Heart right ventricle (tissue), 16 donors: Measurements from ENCODE around the gene ZNF236. TPM values are rescaled to one million over a fixed set of nuclear protein-coding genes. Genes with fewer than 3 reads are reported as not detected.

Experiments
- ATAC-seq, 8 donors: fragments of 200-7000 bp; cut with Tn5 transposase; one replicate each; pipeline ENCODE4 v1.9.1; 2020; ENCODE audit warnings: mild to moderate bottlenecking in 8 of 8, moderate library complexity in 8 of 8, moderate number of reproducible peaks in 1 of 8
- DNase-seq, 2 donors: peaks; one replicate each; pipeline ENCODE4 v3.0.0-alpha.2; 2020
- H3K27ac ChIP-seq, 10 donors: fragments of 200-600 bp; sonication (generic) in 2 of 10; one replicate each; pipeline versions ENCODE4 v1.5.0 to v1.8.0; 2020 to 2022; ENCODE audit warnings: mild to moderate bottlenecking in 3 of 10
- H3K27me3 ChIP-seq, 7 donors: fragments of 200-600 bp; one replicate each; pipeline ENCODE4 v1.8.0; 2021 to 2022; ENCODE audit warnings: mild to moderate bottlenecking in 2 of 7
- H3K36me3 ChIP-seq, 9 donors: fragments of 200-600 bp; sonication (generic) in 1 of 9; one replicate each; pipeline versions ENCODE4 v1.5.0 to v1.8.0; 2020 to 2022; ENCODE audit warnings: mild to moderate bottlenecking in 2 of 9
- H3K4me1 ChIP-seq, 9 donors: fragments of 200-600 bp; sonication (generic) in 1 of 9; one replicate each; pipeline versions ENCODE4 v1.5.0 to v1.8.0; 2020 to 2022; ENCODE audit warnings: mild to moderate bottlenecking in 4 of 9
- H3K4me3 ChIP-seq, 10 donors: fragments of 200-600 bp; sonication (generic) in 2 of 10; one replicate each; pipeline versions ENCODE4 v1.5.0 to v1.8.0; 2020 to 2022; ENCODE audit warnings: mild to moderate bottlenecking in 7 of 10, moderate library complexity in 2 of 10
- H3K9me3 ChIP-seq, 11 donors: fragments of 200-600 bp in 10 of 11; sonication (generic) in 2 of 11; one replicate each; pipeline versions ENCODE4 v1.5.0 to v1.8.0; 2013 to 2022; ENCODE audit warnings: mild to moderate bottlenecking in 2 of 11, control low read depth in 1 of 11, moderate library complexity in 1 of 11
- WGBS, 2 donors: extraction: QIAGEN DNeasy Blood & Tissue Kit; methylation state at CpG; one replicate each; pipeline ENCODE4 v1.1.7; 2013; ENCODE audit warnings: inconsistent platforms in 1 of 2; 5-methylcytosine and 5-hydroxymethylcytosine counted together
- intact Hi-C, 10 donors: fragments of 100-400 bp; cut with DNase I; formaldehyde crosslinking; loops; one replicate each; pipeline versions ENCODE4 v1.11.1 to v1.14.2; 2022
- polyA plus RNA-seq, 2 donors: library from polyadenylated mRNA; stranded (reverse); fragments of 200-250 nt; gene quantifications; one replicate each; pipeline ENCODE4 v1.2.3, GENCODE V29; 2013
- total RNA-seq, 10 donors: library from RNA; stranded (reverse); fragmentation: NEBNext Ultra II Directional in 3 of 10; extraction: Animal tissue kit (Norgen Biotek cat#: 25700) in 3 of 10; gene quantifications; one replicate each; pipeline versions ENCODE4 v1.2.1 to v1.2.4, GENCODE V29; 2021 to 2023
- TF ChIP-seq, protein P1 (sequence below), 9 donors: fragments of 200-600 bp; sonication (generic) in 2 of 9; IDR thresholded peaks; one replicate each; pipeline versions ENCODE4 v1.5.0 to v1.8.0; 2021 to 2022; ENCODE audit warnings: antibody characterized with exemption in 9 of 9, mild to moderate bottlenecking in 5 of 9, moderate library complexity in 1 of 9
- donor health status: Arrhythmogenic right ventricular cardiomyopathy.
- donor health status: ischemic (EF 13 %, LVEDD 7.1; RV severe dilation, severe dysfunction).
- donor health status: healthy with polysubstance abuse.
- donor health status: DM: no; HTN: yes; CAD: no.
- donor health status: DM: no; HTN: no; CAD: no.
- donor health status: ischemic (EF 25% LVEDD 6.9; RV normal size, moderate dysfunction).
- donor health status: ischemic (EF 25% LVEDD 5.7; RV mildly dilated, moderate dysfunction).
- donor health status: healthy.
- donor health status: DM: yes; HTN: yes; CAD: no.
- donor health status: Ischemic cardiomyopathy.
- donor health status: ischemic (EF 35%, LVEDD 5.7; RV mildly dilated, moderate dysfunction).
- donor health status: nonischemic (EF 11% LVEDD 7.7; RV severe dilation, severe dysfunction).
- donor health status: DM: yes; HTN: yes; CAD: no.
- donor health status: PGD.
- donor health status: ischemic (EF 29% LVEDD 5.4; RV normal size, mild dysfunction).
- donor health status: nonischemic (EF 23%, LVEDD 6.1; RV moderate dilation, normal function).

ZNF236 gene
- total and polyA plus RNA-seq, 12 donors: 0.75 to 14.9 (median 12.1) TPM

DNA sequence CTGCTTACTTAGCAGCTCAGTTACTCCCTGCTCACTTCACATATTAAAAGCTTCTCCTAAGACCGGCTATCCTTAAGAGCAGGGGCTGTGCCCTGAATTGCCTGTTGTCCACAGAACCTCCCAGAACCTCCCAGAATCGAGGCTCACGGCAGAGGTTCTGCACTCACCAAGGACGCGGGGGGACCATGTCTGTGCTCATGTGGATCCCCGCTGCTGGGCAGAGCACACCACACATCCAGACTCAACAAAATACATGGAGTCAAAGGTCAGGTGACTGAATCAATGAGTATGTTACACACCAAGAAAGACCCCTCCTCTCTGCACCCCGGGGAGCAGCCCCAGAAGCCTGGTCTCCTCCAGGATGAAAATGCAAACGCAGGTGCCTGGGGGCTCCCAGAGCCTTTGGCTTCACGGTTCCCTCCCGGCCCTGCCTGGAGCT is 161.3 kb downstream of the ZNF236 start:
- no peak overlapping the region for H3K4me3 ChIP-seq
- no peaks in the 10 kb centered on the region for H3K27me3 ChIP-seq
- DNase-seq (no peak), ATAC-seq (peak in 2 of 8 donors; percentile 4 to 10)
- 58 to 64% methylated on average over 10 of the region's 10 CpGs for WGBS, 2 donors
- no peaks in the 10 kb centered on the region for H3K36me3 ChIP-seq
- no peak overlapping the region for H3K27ac ChIP-seq
- TF ChIP-seq, protein P1, sequence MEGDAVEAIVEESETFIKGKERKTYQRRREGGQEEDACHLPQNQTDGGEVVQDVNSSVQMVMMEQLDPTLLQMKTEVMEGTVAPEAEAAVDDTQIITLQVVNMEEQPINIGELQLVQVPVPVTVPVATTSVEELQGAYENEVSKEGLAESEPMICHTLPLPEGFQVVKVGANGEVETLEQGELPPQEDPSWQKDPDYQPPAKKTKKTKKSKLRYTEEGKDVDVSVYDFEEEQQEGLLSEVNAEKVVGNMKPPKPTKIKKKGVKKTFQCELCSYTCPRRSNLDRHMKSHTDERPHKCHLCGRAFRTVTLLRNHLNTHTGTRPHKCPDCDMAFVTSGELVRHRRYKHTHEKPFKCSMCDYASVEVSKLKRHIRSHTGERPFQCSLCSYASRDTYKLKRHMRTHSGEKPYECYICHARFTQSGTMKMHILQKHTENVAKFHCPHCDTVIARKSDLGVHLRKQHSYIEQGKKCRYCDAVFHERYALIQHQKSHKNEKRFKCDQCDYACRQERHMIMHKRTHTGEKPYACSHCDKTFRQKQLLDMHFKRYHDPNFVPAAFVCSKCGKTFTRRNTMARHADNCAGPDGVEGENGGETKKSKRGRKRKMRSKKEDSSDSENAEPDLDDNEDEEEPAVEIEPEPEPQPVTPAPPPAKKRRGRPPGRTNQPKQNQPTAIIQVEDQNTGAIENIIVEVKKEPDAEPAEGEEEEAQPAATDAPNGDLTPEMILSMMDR (IDR thresholded peaks at IDR 0.05): peak in 1 of 9 donors; percentile 5
- H3K9me3 ChIP-seq: no peaks in the 10 kb centered on the region
- H3K4me1 ChIP-seq: peaks cover 0 to 22% (median 3%) of the 10 kb centered on the region in 9 donors
- intact Hi-C loops: loop anchor here in 8 of 10 donors (1.0 to 10.0 kb wide), 8 partner anchors 101 to 229 kb away; no protein-coding TSS in a partner anchor

DNA sequence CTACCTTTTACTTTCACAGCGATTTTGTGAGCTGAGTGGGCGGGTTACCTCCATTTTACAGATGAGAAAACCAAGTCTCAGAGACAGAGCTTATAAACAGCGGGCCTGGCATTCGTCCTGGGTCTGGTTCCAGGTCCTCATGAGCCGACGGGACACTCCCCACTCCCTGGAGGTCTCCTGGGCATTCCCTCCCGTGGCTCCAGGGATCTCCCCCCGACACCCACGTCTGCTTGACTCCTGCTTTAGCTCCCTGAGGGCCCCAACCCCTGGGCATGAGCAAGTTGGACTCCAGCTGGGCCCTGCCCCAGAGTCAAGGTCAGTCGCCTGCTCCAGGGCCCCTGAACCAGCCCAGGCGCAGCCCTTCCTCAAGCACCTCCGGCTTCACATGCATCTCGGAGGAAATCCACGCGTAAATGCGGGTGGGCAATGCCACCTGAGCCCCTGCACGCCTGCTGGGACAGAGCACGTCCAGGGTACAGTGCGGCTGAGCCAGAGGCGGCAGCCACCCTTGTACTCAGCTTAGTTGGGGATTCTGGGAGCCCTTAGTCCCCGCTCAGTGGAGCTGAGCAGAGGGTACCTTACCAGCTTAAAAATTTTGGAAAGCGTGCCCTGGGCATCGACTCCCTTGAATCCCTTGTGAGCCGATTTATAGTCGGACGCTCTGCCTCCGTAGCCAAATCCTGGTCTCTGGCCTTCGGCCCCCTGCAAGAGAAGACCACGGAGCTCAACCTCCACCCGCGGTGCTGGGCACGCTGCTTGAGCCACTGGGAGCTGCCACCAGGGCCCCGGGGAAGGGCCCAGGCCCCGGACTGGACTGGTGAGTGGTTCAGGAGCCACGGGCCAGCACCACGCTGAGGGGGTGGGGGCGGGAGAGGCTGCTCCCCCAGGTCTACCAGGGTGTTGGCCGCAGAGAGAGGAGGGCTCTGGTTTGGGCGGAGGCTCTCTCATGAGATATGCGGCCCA is 162.1 kb downstream of the ZNF236 start:
- no peak overlapping the region for H3K27ac ChIP-seq
- ATAC-seq (peak in 1 of 8 donors; percentile 28), DNase-seq (no peak)
- H3K4me3 ChIP-seq: no peak overlapping the region
- no peaks in the 10 kb centered on the region for H3K9me3 ChIP-seq
- intact Hi-C loops: loop anchor here in 5 of 10 donors (5.0 to 10.0 kb wide), 5 partner anchors 102 to 228 kb away; no protein-coding TSS in a partner anchor
- WGBS, 2 donors: 93 to 95% methylated on average over 40 of the region's 40 CpGs
- TF ChIP-seq, protein P1 (IDR thresholded peaks at IDR 0.05): no peak
- no peaks in the 10 kb centered on the region for H3K36me3 ChIP-seq
- no peaks in the 10 kb centered on the region for H3K27me3 ChIP-seq
- peaks cover 0 to 24% (median 3%) of the 10 kb centered on the region in 9 donors for H3K4me1 ChIP-seq

DNA sequence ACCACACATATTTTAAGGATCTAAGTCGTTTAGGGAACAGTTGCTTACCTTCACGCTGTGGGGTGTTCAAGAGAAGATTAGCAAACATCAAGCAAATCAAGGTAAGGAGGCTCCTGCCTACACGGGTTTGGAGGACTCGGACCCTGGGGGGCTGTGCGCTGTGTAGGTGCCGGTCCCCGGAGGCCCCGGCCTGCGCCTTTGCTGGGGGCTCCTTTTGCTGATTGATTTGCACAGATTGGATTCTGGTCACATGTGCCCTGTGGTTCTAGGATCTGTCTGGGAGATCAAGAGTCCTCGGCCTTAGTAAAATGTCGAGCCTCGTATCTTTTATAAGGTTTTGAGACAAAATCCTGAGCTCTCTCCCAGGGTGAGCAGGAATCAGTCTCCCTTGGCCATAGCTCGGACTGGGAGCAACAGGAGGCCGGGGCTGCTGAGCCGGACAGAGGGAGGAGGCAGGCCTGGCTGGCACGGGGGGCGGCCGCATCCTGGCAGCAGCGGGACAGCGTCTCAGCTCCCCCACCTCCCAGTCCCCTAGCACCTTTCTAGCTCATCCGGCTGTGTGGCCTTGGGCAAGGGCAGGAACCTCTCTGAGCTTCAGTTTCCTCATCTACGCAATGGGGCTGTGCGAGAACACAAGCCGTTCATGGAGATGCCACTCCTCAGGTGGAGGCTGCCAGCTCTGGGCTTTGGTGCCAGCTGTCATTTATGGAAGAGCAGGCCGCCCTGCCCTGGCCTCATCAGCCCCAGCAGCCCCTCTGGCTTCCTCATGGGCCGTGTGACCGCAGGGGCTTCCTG is 163.0 kb downstream of the ZNF236 start:
- Histone ChIP-seq H3K9me3 (no peaks in the 10 kb centered on the region), H3K27me3 (no peaks in the 10 kb centered on the region), H3K4me3 (no peak overlapping the region), H3K36me3 (no peaks in the 10 kb centered on the region), H3K4me1 (peaks cover 0 to 24% (median 3%) of the 10 kb centered on the region in 9 donors), H3K27ac (no peak overlapping the region)
- TF ChIP-seq, protein P1 (IDR thresholded peaks at IDR 0.05): no peak
- WGBS, 2 donors: 92 to 95% methylated on average over 27 of the region's 27 CpGs
- intact Hi-C loops: loop anchor here in 1 of 10 donors (10.0 kb wide), 1 partner anchor 181 kb away; no protein-coding TSS in a partner anchor
- ATAC-seq (no peak), DNase-seq (no peak)

DNA sequence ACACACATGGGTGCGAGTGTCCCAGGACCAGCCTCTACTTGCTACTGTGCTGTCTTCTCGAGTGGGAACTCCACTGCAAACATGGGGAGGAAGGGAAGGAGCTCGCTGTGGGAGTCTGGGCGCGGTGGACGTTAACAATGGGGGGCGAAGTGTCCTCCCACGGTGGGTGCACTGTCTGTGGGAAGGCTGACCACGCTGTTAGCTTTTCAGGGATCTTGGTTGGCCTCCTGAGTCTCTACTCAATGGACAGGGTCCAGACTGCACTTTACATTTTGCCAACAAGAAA is 163.5 kb downstream of the ZNF236 start:
- Histone ChIP-seq H3K27ac (peak overlapping the region in 1 of 10 donors; percentile 75), H3K4me1 (peaks cover 0 to 28% (median 3%) of the 10 kb centered on the region in 9 donors), H3K9me3 (no peaks in the 10 kb centered on the region), H3K27me3 (no peaks in the 10 kb centered on the region), H3K36me3 (no peaks in the 10 kb centered on the region), H3K4me3 (no peak overlapping the region)
- TF ChIP-seq, protein P1 (IDR thresholded peaks at IDR 0.05): no peak
- ATAC-seq: no peak
- no peak for DNase-seq
- 92% methylated on average over 9 of the region's 9 CpGs for WGBS, 2 donors
- intact Hi-C loops: loop anchor here in 1 of 10 donors (10.0 kb wide), 1 partner anchor 181 kb away; no protein-coding TSS in a partner anchor
